Measurements from ENCODE around the gene GFM2.
A peak's percentile ranks its signal among the peaks of the same experiment; 100 is the strongest.
"Not testable (repeated sequence)": the region's sequence is repeated elsewhere in the genome, so short reads cannot be mapped to it uniquely, and the experiment has no call there.

GFM2 gene

DNA sequence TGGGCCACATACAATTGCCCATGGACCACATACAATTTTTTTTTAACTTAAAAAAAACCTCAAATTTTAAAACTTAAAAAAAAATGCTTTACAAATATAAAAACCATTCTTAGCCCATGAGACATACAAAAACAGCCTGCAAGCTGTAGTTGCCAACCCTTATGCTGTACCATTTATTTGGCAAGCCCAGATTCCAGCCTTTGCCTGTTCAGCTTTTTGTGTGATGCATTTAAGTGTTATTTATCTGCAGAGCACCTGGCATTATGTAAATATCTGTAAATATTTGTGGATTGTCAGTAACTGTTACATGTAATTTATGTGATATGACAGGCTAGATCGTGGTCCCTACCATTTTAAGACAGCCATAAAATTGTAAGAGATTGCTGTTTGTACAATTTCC lies 49.3 kb downstream of the GFM2 start:
- no peak for DNase-seq (ENCODE audit: low spot score)

DNA sequence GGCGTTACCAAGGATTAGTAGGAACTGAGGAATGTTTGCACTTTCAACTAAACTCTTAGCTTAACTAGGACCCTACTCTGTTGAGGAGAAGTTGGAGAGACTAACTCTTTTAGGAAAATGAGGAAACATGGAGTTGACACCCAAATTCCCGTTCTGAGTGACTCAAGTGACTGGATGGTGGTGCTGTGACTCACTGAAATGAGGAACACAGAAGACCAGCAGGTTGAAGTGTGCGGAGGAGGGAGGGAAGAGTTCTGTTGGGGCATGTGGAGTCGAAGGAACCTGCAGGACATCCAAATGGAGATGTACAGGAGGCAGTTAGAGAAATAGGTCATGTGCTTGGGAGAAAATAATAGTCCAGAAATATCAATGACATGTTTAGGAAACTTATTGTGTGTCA lies 73.7 kb downstream of the GFM2 start:
- no peak for DNase-seq (ENCODE audit: low spot score)

DNA sequence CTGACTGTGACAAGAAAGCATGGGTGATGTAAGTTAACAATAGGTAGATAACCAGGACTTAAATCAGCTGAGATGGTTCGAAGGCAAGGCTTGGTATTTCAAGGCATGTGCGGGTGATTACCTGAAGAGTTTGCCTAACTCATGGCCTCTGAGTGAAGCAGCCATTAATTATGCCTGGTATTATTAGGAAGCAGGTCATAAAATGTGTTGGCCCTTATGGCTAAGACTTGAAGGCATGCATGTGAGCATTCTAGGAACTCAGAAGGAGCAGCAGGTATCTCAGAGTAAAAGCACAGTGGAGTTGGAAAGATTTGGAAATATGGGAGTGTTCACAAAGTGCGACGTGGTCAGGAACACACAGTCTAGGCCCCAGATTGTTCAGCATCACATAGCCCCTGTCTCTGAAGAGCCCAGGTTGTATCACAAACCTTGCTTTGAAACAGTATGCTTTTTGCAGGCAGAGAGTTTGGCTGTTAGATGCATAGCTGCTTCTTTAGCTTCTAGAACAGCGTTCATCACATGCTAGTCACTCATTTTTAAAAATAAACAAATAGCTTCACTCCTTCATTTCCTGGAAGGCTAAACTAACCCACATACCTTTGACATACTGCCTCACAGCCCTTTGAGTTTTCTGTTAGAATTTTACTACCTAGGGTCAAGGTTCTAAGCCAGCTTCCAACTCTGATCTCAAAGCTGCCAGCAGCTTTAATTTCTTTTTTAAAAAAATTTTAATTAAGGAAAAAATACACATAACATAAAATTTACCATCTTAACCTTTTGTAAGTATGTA lies 79.8 kb downstream of the GFM2 start:
- no peak for DNase-seq (ENCODE audit: low spot score)

DNA sequence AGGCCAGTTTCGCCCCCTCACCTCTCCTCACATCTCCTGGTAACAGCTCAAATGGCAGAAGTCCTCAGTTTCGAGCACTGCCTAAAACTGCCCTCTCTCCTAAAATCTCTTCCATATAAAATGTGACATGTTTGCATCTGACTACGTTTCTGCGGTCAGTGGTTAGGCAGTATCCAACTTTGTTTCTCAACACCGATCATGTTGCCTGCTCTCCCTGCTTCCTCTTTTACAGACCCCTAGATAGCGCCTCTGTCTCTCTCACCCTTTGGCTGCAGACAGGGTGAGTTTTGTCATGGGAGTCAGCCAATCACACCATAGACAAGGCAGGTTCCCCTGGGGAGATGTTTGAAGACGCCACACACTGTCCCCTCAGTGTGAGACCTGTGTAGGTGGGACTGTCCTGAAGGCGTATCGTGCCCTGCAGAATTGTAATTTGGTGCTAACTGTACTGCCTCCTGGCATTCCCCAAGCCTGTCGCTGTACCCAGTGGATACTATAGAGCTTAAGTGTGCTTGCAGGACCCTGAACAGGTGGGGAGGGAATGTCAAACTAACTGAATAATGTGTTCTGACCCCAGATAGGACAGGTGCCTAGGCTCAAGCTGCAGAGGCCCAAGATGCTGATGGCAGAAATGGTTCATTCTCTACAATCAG lies 80.8 kb downstream of the GFM2 start:
- peak; percentile 8 for DNase-seq (ENCODE audit: low spot score)

DNA sequence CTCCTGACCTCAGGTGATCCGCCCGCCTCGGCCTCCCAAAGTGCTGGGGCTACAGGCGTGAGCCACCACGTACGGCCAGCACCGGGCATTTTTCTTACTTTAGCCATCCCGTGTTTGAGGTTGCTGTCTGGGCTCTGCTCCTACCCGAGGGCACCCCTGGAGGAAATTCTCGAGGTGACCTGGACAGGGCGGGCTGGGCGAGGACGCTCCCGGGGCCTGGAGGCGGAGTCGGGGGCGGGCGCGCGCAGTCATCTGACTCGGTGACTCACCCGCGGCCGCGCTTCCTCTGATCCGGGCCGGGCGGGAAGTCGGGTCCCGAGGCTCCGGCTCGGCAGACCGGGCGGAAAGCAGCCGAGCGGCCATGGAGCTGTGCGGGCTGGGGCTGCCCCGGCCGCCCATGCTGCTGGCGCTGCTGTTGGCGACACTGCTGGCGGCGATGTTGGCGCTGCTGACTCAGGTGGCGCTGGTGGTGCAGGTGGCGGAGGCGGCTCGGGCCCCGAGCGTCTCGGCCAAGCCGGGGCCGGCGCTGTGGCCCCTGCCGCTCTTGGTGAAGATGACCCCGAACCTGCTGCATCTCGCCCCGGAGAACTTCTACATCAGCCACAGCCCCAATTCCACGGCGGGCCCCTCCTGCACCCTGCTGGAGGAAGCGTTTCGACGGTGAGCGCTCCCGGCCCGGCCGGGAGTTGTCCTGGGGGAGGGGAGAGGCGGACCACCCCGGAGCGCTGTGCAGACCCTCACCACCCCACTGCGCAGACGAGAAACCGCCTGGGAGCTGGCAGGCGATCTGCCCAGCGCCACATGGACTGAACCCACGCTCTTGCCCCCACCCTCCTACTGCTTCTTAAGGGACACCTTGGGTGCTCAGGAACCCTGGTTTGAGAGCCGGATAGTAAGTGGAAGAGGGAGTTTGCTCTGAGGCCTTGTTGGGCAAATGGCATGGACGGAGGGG lies 81.7 kb downstream of the GFM2 start, which contains the start of gene HEXB:
TSS of gene HEXB (plus strand) at position 334 of the 952 bp plus-strand sequence. CDS start at position 362, 28 bp downstream.
- DNase-seq (ENCODE audit: low spot score), result peak; percentile 80

DNA sequence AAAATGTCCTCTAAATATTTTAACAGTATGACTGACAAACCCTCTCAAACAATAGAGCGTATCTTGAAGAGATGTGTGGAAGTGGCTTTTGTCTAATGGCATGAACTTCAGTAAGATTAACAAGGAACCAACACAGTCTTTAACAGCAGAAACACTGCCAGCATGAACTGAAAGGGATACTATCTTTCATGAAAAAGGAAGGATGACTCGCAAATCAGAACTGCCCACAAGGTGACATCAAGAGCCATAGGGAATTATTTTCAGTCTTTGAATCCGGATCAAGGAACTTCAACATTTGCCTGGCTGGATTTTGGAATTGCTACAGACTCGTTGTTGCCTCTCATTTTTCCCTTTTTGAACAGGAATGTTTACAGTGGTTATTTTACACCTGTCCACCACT lies 87.0 kb downstream of the GFM2 start:
- peak; percentile 31 for DNase-seq (ENCODE audit: low spot score)

DNA sequence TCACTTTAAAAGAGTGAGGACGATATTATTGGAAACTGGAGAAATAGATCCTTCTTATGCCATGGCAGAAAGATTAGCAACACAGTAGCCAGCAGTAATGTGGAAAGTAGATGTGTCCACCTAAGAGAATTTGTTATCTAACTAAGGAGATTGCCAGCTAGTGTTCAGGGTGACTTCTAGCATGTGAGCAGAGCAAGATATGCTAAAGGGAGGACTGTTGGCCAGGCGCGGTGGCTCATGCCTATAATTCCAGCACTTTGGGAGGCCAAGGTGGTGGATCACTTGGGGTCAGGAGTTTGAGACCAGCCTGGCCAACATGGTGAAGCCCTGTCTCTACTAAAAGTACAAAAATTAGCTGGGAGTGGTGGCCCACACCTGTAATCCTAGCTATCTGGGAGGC lies 87.6 kb downstream of the GFM2 start:
- DNase-seq (ENCODE audit: low spot score), result not testable (repeated sequence)

DNA sequence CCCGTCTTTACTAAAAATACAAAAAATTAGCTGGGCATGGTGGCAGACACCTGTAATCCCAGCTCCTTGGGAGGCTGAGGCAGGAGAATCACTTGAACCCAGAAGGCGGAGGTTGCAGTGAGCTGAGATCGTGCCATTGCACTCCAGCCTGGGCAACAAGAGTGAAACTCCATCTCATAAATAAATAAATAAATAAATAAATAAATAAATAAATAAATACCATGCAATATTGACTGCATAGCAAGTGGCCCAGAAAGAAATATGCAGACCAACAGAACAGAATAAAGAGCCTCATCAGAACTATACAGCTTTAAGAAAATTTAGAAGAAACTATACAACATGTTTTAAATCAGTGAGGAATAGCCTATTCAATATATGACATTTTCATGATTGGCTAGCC lies 88.8 kb downstream of the GFM2 start:
- DNase-seq (ENCODE audit: low spot score), result not testable (repeated sequence)

DNA sequence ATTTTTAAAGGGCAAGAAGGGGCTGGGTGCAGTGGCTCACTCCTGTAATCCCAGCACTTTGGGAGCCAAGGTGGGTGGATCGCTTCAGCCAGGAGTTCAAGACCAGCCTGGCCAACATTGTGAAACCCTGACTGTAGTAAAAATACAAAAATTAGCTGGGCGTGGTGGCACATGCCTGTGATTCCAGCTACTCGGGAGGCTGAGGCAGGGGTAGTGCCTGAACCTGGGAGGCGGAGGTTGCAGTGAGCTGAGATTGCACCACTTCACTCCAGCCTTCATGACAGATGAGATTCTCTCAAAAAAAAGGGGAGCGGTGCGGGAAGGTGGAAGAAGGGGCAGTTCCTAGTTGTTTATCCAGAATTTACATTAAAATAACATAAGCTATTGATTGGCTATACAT lies 90.5 kb downstream of the GFM2 start:
- not testable (repeated sequence) for DNase-seq (ENCODE audit: low spot score)

DNA sequence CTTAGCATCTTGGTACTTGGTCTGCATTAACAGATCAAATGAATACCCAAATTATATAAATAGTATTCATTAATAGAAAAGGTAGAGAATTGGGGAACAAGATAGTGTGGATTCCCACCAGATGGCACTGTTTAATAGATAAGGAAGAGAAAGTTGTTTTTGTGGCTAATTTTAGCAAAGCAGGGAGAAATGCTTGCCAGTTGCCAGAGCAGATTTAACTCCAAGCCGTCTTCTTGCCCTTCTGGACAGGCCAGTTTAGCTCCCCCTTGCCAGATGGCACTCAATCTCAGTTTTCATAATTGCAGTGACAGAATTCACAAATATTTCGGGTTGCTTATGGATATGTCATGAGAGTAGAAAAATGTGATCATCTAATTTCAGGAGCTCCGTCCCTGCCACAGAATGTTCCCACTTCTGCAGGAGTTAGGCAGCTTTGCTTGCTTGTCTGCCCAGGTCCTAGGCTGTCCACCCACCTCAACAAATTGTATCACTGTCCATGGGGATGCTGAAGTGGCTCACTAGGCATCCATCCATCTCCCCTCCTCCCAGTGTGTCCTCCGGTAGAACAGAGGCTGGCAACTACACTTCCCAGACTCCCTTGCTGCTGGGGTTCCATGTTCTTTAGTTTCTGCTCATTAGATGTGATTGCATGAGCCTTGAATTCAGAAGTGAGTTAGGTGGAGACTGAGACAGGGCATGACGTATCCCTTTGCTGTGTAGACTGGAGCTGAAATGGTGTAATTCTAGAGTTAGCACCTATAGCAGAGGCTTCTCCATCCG lies 93.7 kb downstream of the GFM2 start:
- peak; percentile 50 for DNase-seq (ENCODE audit: low spot score)

DNA sequence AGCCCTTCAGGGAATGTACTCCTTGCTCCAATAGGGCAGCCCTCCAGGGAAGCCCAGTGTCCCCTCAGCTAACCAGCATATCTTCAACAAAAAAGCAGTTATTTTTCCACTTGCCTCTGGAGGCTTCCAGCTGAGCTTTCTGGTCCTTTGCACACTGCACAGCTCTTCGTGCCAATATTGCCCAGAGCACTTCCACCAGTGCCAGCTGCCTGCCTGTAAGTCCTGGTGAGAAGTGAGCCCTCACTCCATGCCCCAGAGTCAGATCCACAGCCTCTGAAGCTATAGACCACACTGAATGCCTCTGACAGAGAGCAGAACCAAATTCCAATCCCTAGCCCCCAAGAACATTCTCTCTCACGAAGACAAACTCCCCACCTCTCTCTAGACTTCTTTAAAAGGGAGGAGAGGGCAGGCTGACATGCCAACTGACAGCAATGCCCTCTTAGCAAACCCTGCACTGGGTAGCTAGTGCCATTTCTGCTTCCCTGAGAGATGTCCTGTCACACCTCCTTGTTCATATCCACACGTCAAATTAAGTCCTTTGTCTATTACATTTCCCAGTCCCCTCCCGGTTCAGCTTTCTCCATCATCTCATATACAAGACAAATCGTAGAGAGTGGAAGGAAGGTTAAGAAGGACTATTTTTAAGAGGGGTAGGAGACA lies 94.6 kb downstream of the GFM2 start:
- no peak for DNase-seq (ENCODE audit: low spot score)
